Keratinocyte (primary cell): ENCODE results near the gene ZNF804B.

Source experiments
- EZH2 ChIP-seq: IDR thresholded peaks from one replicate; pipeline ENCODE4 v1.6.1; 2012; ENCODE audit warnings: inconsistent platforms, mild to moderate bottlenecking, low read length, moderate library complexity
- TF ChIP-seq, protein P1 (sequence below), 3 experiments: IDR thresholded peaks in 1 of 3; conservative IDR thresholded peaks in 1 of 3; optimal IDR thresholded peaks in 1 of 3; 2 replicates in 2 of 3; 3 replicates in 1 of 3; pipeline versions ENCODE3 to v1.5.1; 2011; ENCODE audit warnings: low read length in 3 of 3, mild to moderate bottlenecking in 3 of 3, moderate library complexity in 2 of 3, control low read depth in 1 of 3, inconsistent platforms in 1 of 3; ENCODE audit not compliant: insufficient read depth in 2 of 3; ENCODE audit errors: extremely low read depth in 1 of 3

GRCh38 chr7:89028319-89028718 lies 268.8 kb downstream of the ZNF804B start:
- TF ChIP-seq, protein P1, sequence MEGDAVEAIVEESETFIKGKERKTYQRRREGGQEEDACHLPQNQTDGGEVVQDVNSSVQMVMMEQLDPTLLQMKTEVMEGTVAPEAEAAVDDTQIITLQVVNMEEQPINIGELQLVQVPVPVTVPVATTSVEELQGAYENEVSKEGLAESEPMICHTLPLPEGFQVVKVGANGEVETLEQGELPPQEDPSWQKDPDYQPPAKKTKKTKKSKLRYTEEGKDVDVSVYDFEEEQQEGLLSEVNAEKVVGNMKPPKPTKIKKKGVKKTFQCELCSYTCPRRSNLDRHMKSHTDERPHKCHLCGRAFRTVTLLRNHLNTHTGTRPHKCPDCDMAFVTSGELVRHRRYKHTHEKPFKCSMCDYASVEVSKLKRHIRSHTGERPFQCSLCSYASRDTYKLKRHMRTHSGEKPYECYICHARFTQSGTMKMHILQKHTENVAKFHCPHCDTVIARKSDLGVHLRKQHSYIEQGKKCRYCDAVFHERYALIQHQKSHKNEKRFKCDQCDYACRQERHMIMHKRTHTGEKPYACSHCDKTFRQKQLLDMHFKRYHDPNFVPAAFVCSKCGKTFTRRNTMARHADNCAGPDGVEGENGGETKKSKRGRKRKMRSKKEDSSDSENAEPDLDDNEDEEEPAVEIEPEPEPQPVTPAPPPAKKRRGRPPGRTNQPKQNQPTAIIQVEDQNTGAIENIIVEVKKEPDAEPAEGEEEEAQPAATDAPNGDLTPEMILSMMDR (optimal IDR thresholded peaks at IDR 0.05 in 1 of 3, IDR thresholded peaks at IDR 0.05 in 1 of 3, conservative IDR thresholded peaks at IDR 0.05 in 1 of 3; ENCODE audit: extremely low read depth in 1 of 3, insufficient read depth in 2 of 3, low read length in 3 of 3), result no peak
- TF ChIP-seq EZH2, result no peak
